HEK293T (cell line): ENCODE measurements around the gene TSACC.

Experiments
- BHLHE40 ChIP-seq: fragments of 450-650 bp; IDR thresholded peaks from 2 replicates; pipeline ENCODE4 v1.6.1; 2016; ENCODE audit warnings: mild to moderate bottlenecking, moderate library complexity, borderline replicate concordance
- ELF4 ChIP-seq: fragments of 450-650 bp; IDR thresholded peaks from 2 replicates; pipeline ENCODE4 v1.6.1; 2017; ENCODE audit warnings: antibody characterized with exemption
- HDGF ChIP-seq: fragments of 450-650 bp; IDR thresholded peaks from 2 replicates; pipeline ENCODE4 v1.6.1; 2017; ENCODE audit warnings: antibody characterized with exemption, borderline replicate concordance
- SP1 ChIP-seq: fragments of 450-650 bp; IDR thresholded peaks from 2 replicates; pipeline ENCODE4 v1.6.1; 2017
- SUZ12 ChIP-seq: fragments of 450-650 bp; IDR thresholded peaks from 2 replicates; pipeline ENCODE4 v1.6.1; 2016; ENCODE audit warnings: mild to moderate bottlenecking

GRCh38 chr1:156291226-156292061, 46.9 kb upstream of the TSACC start:
- TF ChIP-seq SP1 (no peak), SUZ12 (no peak), ELF4 (no peak), BHLHE40 (no peak), HDGF (no peak)
